ENCODE measurements around the gene ZNF782. TPM values are rescaled to one million over a fixed set of nuclear protein-coding genes. Genes with fewer than 3 reads are reported as not detected.

ZNF782 gene
- total RNA-seq, 1 donor from 2014 or later, result 3.2 TPM

DNA sequence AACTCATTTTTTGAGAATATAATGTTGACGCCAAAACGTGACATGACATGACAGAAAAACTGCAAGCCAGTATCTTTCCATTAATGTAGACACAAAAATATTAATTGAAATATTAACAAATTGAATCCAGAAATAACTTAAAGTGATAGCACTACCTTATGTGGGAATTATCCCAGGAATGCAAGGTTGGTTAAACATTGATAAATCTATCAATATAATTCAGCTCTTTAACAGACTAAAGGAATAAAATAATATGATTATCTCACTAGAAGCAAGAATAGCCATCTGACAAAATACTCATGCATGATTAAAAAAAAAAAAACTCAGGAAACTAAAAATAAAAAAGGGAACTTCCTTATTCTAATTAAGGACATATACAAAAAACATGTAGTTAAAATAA, 83.2 kb downstream of the ZNF782 start:
- H3K4me3 Mint-ChIP-seq (ENCODE audit: unreplicated experiment), result no peak overlapping the region
- TF ChIP-seq, protein P1, sequence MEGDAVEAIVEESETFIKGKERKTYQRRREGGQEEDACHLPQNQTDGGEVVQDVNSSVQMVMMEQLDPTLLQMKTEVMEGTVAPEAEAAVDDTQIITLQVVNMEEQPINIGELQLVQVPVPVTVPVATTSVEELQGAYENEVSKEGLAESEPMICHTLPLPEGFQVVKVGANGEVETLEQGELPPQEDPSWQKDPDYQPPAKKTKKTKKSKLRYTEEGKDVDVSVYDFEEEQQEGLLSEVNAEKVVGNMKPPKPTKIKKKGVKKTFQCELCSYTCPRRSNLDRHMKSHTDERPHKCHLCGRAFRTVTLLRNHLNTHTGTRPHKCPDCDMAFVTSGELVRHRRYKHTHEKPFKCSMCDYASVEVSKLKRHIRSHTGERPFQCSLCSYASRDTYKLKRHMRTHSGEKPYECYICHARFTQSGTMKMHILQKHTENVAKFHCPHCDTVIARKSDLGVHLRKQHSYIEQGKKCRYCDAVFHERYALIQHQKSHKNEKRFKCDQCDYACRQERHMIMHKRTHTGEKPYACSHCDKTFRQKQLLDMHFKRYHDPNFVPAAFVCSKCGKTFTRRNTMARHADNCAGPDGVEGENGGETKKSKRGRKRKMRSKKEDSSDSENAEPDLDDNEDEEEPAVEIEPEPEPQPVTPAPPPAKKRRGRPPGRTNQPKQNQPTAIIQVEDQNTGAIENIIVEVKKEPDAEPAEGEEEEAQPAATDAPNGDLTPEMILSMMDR (IDR thresholded peaks at IDR 0.05), result no peak
- H3K27ac Mint-ChIP-seq (ENCODE audit: unreplicated experiment), result no peak overlapping the region
- H3K9me3 Mint-ChIP-seq (ENCODE audit: low read depth), result peaks cover 55% of the 10 kb centered on the region
- DNase-seq (ENCODE audit: low spot score), result no peak
- no peaks in the 10 kb centered on the region for H3K4me1 Mint-ChIP-seq (ENCODE audit: low read depth)
- peaks cover 75% of the 10 kb centered on the region for H3K36me3 Mint-ChIP-seq (ENCODE audit: low read depth)
- H3K27me3 Mint-ChIP-seq (ENCODE audit: low read depth), result no peaks in the 10 kb centered on the region

DNA sequence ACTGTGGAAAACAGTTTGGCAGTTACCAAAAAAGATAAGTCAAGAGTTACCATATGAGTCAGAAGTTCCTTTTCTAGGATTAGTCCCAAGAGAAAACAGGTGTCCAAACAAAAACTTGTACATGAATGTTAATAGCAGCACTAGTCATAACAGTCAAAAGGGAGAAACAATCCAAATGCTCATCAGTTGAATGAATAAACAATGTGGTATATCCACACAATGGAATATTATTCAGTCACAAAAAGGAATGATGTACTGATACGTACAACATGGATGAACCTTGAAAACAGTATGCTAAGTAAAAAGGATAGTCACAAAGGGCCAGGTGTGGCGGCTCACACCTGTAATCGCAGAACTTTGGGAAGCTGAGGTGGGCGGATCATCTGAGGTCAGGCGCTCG, 84.3 kb downstream of the ZNF782 start:
- H3K4me3 Mint-ChIP-seq (ENCODE audit: unreplicated experiment), result no peak overlapping the region
- no peaks in the 10 kb centered on the region for H3K27me3 Mint-ChIP-seq (ENCODE audit: low read depth)

More for the DNA sequence above, 84.3 kb downstream of the ZNF782 start:
- peaks cover 64% of the 10 kb centered on the region for H3K9me3 Mint-ChIP-seq (ENCODE audit: low read depth)
- H3K27ac Mint-ChIP-seq (ENCODE audit: unreplicated experiment), result no peak overlapping the region
- H3K36me3 Mint-ChIP-seq (ENCODE audit: low read depth), result peaks cover 82% of the 10 kb centered on the region
- no peak for DNase-seq (ENCODE audit: low spot score)
- TF ChIP-seq, protein P1 (IDR thresholded peaks at IDR 0.05), result no peak
- no peaks in the 10 kb centered on the region for H3K4me1 Mint-ChIP-seq (ENCODE audit: low read depth)

Other genes starting within 250 kb of the ZNF782 start
- gene CDC14B, start 234.7 kb downstream of the ZNF782 start, total RNA-seq, result 14.5 to 16.8 TPM (median 15.5 TPM) in 3 replicates
- gene PRXL2C, start 199.2 kb downstream of the ZNF782 start, total RNA-seq, result 20.7 to 24.7 TPM (median 20.9 TPM) in 3 replicates
- 7.9 to 12.3 TPM (median 8.8 TPM) in 3 replicates for gene ZNF510, start 76.4 kb downstream of the ZNF782 start, total RNA-seq
- gene NUTM2G, start 74.3 kb upstream of the ZNF782 start, total RNA-seq, result 0.10 to 0.15 TPM in 2 of 3 replicates, not detected in the other
- gene CTSV, start 184.6 kb upstream of the ZNF782 start, total RNA-seq, result 0.34 to 0.90 TPM (median 0.85 TPM) in 3 replicates